HG02610 (cell line): Measurements from ENCODE around the gene AKAP13.
A peak's percentile ranks its signal among the peaks of the same experiment; 100 is the strongest.
"Not testable (repeated sequence)": the region's sequence is repeated elsewhere in the genome, so short reads cannot be mapped to it uniquely, and the experiment has no call there.

Experiments used
- ATAC-seq: cut with Tn5 transposase; IDR thresholded peaks from one replicate; pipeline ENCODE4 v1.9.1; 2021; ENCODE audit warnings: mild to moderate bottlenecking, moderate library complexity; ENCODE audit not compliant: unreplicated experiment

AKAP13 gene

DNA sequence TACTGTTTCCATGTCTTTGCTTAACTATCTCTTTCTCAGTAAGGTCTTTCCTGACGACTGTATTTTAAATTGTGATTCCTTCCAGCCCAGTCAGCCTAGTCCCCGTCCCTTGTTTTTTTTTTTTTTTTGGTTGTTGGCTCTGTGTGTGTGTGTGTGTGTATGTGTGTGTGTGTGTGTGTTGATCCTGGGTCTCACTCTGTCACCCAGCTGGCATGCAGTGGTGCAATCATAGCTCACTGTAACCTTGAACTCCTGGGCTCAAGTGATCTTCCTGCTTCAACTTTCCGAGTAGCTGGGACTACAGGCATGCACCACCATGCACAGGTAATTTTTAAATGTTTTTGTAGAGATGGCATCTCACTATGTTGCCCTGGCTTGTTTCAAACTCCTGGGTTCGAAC, 31.3 kb upstream of the AKAP13 start:
- not testable (repeated sequence) for ATAC-seq

DNA sequence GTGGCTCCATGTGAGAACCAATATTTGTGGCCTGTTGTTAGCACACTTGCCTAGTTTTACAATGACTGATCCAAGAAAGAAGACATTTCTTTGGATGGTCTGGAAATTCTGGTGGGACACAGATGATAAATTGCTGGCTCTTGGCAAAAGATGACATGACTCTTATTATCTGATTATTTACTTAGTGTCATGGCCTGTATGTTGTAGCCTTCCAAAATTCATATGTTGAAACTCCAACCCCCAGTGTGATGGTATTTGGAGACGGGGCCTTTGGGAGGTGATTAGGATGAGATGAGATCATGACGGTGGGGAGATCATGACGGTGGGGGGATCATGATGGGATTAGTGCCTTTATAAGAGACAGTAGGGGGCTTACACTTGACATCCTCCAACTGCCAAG, 30.0 kb upstream of the AKAP13 start:
- ATAC-seq = no peak

DNA sequence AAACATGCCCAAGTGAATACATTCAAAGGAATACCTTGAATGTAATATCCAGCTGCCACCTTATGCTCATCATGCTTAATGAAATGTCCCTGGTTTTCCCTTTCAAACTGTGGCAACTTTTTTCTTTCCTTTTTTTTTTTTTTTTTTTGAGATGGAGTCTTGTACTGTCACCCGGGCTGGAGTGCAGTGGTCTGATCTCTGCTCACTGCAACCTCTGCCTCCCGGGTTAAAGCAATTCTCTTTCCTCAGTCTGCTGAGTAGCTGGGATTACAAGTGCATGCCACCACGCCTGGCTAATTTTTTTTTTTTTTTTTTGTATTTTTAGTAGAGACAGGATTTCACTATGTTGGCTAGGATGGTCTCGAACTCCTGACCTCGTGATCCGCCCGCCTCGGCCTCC, 28.9 kb upstream of the AKAP13 start:
- not testable (repeated sequence) for ATAC-seq

DNA sequence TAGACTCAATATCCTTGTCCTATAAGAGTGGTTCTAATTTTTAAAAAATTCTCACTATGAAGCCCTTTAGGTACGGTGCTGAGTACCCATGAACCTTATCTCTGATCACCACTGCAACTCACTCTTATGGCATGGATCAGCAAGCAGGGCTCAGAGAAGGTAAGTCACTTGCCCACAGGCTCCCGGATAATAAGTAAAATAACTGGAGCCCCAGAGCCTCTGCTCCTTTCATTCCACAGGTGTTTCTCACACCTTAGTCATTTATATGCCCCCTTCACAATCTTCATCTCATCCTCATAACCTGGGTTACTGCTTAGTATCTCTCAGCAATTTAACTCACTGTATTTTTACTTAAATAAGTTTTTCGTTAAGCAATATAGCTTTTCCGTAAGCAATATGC, 28.4 kb upstream of the AKAP13 start:
- no peak for ATAC-seq

DNA sequence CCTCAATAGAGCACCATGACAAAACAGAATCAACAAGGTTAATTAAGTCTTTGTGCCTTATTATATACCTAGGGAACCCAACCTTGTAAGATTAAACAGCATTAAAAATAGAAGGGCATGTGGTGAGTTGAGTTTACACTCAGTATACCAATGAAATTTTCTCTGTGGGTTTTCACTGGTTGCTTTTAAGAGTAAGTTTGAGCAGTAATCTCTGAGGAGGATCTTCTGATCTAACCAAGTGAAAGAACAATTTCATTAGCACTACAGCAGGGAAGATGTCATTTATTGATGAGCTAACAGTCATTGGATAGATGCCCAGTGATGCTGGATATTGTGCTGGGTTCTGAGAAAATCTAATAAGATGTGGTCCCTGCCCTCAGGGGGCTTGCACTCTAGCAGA, 26.9 kb upstream of the AKAP13 start:
- no peak for ATAC-seq

DNA sequence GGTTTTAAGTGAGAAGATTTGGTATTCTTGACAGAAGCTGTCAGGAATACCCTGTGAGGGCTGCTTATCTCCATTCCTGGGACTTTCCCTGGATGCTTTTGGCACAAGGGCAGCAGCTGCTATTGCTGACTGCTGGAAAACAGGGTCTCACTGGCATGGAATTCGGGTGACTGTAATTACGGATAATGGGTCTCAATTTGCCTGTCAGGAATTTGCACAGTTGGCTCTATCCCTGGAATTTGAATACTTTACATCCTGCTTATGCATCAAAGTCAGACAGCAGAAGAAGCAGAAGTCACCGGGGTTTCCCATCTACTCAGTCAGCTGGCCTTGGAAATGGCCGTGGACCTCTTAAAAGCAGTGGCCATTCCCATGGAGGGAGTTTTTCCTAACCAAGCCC, 25.9 kb upstream of the AKAP13 start:
- no peak for ATAC-seq

DNA sequence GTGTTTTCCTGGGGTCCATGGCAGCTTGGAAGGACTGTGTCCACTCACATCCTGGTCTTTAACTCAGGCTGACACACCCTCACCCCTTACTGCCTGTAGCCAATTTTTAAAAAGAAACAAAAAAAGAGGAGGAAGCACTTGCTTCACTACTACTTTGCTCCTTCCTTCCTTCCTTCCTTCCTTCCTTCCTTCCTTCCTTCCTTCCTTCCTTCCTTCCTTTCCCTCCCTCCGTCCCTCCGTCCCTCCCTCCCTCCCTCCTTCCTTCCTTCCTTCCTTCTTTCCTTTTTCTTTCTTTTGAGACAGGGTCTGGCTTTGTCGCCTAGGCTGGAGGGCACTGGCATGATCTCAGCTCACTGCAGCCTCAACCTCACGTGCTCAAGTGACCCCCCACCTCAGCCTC, 25.5 kb upstream of the AKAP13 start:
- no peak for ATAC-seq

DNA sequence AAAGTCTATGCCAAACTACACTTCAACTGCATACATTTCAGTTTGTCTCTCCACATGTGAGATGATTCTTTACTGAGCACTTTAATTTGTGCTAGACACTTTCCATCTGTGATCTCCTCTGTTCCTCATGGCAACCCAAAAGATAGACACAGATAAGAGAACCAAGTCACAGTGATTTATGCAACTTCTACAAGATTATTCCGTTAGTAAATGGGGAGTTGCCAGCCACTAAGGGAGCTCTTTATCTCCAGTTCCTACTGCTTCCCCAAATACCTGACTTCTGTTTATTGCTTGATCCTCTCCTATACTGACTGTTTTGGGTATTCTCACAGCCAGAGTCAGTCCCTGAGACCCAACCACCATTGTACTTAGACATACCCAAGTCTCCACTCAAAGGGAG, 24.1 kb upstream of the AKAP13 start:
- no peak for ATAC-seq

DNA sequence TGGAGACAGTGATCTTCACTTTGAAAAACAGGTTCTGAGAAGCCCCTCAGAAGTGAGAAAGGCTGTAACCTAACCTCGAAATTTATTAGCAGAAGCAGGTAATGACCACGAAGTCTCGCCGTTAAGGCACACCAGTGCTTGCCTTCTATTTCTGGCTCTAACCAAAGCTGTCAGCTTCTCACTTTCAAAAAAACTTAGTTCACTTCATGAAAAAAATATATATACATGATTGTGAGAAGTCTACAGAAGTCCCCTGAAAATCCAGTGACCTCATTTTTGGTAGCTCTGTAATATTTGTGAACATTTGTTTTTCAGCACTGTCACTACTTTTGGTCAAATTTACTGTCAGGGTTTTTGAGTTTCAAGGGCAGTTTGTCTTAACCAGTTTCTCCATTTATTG, 19.1 kb upstream of the AKAP13 start:
- ATAC-seq = peak; percentile 41

DNA sequence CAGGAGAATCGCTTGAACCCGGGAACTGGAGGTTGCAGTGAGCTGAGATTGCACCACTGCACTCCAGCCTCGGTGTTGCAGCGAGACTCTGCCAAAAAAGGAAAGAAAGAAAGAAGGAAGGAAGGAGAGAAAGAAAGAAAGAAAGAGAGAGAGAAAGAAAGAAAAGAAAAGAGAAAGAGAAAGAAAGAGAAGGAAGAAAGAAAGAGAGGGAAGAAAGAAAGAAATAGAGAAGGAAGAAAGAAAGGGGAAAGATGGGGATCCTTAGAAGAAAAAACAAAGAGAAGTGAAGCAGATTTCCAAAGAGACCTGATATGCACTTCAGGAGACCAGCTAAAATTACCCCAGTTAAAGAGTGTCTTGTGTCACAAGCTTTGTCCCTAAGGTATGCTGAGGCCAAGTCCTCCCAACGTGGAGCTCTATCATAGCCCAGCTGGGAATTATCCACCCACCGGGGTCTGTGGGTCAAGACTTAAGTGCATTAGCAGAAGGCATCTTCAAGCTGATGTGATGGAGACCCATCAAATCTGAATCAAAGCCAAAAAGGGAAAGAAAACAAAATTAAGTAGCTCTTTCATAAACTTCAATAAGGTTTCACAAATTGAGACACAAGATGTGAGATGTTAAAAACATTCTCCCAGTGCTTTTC, 17.8 kb upstream of the AKAP13 start:
- no peak for ATAC-seq

DNA sequence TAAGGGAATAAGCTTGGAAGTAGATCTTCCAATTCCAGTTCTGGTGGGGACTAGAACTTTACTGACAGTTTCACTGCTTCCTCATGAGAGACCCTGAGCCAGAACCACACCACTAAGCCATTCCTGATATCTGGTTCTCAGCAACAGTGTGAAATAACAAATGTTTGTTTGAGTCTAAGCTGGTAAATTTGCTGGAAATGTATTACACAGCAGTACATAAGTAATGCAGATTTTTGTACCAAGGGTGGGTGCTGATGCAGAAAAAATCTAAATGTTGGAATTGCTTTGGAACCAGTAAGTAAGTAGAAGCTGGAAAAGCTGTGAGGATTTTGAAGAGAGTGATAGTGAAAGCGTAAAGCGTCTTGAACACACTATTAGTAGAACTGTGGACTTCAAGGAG, 14.4 kb upstream of the AKAP13 start:
- ATAC-seq = no peak

DNA sequence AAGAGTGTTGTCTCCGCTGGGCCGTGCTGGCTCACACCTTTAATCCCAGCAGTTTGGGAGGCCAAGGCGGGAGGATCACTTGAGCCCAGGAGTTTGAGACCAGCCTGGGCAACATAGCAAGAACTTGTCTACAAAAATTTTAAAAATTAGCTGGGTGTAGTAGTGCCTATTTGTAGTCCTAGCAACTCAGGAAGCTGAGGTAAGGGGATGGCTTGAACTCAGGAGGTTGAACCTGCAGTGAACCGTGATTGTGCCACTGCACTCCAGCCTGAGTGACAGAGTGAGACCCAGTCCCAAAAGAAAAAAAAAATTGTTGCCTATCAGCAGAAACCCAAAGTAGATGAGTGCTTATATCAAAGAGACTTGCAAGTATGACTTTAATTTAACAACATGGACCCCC, 12.7 kb upstream of the AKAP13 start:
- no peak for ATAC-seq

DNA sequence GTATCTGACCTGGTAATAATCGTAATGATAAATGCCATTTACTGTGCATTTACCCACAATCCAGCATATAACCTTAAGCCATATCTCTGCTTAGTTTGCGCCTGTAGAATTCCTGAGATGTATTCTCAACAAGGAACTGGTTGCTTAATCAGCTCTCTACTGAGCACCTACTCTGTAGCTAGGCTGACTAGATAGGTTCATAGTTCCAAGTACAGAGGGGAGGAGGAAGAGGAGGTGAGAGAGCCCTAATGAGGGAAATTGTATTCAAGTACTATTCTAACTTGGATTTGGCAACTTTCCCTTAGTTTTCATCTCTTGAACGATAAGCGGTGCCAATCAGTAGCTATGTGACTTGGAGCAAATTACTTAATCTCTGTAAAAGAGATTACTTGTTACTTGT, 5.6 kb upstream of the AKAP13 start:
- ATAC-seq = no peak

DNA sequence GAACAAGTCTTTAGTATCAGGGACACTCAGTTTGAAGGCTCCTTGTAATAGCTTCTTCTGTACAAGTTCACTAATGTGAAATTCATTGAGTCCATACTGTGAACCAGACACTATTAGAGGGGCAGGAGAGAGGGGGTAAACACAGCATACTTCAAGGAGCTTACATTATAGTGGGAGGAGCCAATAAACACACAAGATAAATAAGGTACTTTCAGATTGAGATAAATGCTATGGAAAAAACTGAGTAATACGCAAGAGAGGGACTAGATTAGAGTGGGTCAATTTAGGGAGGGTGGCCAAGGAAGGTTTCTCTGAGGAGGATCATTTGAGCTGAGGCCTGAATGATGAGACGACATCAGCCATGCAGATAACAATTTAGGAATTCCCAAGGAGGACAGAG, 3.1 kb upstream of the AKAP13 start:
- ATAC-seq = no peak

DNA sequence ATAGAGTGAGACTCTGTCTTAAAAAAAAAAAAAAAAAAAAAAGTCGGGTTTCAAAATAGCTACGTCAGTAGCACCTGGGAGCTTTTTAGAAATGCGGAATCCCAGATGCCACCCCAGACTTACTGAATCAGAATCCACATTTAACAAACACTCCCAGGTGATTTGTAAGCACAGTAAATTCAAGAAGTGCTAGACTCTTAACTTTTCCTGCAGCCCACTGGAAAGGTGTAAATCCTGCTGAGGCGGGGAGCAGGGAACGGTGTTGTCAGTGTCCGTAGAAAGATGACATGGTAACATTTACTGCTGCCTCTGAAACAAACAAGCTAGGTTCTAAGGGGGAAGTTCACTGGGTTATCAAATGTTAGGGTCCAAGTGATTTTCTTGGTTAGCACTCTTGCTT, 2.4 kb upstream of the AKAP13 start:
- no peak for ATAC-seq

DNA sequence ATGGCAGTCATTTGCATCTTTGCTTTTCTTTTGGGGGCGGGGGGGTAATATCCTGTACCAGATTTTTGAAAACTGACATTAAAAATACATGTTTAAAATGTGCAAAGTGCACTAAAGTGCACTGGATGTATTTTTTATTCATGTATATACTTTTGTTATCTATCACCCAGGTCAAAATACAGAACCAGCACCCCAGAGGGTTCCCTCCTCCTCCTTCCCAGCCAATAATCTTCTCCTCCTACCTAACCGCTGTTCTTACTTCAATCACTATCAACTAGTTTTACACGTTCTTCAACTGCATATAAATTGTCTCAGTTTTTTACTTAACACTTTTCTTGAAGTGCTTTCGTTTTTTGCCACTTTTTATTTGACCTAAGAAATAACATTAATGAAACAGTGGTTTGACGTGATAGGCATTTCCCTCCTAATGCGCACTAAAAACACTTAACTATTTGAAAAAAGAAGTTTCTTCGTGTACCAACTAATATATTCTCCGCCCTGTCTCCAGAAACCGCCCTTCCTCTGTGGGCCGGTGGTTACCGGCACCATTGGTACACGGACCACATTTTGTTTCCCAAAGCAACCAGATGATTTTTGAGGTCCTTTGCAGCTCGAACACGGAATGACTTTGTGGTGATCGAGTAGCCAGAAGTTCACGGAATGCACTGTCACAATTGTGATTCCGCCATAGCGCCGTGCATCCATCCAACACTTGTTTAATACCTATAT, 836 bp upstream of the AKAP13 start:
- no peak for ATAC-seq

DNA sequence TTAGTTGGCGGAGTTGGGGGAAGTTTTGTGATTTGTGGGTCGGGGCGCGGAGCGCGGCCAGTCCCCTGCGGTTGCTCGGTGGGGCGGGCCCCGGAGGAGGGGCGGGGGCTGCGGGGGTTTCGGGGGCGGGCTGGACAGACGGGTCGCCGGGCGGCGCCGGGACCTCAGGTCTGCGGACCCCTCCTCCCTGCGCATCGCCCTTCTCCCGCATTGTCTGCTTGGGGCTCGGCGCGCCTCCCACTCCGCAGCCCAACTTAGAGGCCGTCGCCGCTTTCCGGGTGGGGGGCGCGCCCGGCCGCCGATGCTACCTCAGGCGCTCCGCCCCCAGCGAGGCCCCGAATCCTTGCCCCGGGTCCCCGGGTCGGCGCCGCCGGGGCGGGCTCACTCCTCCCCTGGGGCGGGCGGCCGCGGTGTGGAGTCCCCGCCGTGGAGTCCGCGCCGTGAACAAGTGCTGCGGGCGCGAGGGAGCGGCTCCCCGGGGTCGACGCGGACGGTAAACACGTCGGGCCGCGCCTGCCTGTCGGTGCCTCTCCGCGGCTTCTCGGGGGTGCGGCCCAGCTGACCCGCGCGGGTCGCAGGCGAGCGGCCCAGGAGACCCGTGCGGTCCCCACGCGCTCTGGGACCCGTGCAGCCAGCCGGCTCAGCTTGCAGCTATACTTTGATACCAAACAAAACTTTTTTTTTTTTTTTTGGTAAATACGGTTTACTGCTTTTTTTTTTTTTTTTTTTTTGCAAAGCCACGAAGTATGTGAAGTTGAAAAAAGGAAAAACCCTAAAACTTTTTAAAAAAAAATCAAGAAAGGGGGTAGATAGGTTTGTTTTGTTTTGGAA, 624 bp downstream of the AKAP13 start:
- ATAC-seq = peak; percentile 25

DNA sequence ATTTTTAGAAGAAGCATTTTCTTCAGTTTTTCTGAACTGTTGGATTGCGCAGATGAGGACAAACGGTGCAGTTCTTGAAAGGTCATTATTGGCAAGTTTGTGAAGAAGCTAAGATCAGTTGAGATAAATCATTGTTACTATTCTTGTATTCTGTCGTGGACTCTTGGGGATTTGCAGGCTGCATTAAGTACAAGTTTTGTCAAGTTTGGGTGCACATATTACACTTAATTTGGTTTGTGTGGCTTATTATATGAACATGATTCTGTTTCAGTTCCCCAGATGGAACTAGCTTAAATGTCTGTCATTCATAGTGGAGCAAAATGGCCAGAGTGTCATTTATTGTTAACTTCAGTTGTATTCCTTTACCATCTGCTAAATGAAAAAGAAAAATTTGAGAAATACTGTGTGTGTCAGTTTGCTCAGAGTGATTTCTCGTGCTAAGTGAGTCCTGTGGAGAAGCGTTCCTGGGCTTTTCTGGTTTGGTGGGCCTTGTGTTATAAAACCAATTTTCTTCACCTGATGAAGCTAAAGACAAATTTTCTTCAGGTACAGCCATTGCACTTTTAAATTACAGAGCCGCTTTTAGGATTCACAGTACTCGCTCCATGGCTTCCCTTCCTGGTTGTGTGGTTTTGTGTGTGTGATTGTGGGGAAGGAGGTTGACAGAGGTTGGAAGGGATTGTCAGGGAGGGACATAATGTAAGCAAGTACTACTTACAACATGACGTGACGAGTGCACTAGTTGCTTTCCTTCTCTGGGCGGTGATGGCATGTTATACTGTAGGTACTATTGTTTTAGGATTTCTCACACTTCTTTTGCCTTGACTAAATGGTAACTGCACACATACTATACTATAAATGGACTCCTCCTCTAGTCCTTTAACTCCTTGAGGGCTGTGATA, 1.7 kb downstream of the AKAP13 start:
- no peak for ATAC-seq

DNA sequence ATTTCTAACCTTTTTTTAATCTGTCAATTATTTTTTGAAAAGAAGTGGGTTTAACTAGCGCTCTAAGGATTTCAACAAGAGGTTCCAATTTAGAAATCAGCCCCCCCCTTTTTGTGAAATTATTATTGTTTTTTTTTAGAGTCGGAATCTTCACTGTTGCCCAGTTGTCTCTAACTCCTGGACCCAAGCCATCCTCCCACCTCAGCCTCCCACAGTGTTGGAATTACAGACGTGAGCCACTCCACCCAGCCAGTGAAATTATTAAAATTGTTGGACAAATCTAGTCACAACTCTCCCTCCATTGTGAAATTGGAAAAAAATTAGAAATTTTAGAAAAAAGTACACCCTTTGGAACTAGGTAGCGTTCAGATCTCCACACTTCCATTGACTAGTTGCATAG, 2.5 kb downstream of the AKAP13 start:
- ATAC-seq = no peak

DNA sequence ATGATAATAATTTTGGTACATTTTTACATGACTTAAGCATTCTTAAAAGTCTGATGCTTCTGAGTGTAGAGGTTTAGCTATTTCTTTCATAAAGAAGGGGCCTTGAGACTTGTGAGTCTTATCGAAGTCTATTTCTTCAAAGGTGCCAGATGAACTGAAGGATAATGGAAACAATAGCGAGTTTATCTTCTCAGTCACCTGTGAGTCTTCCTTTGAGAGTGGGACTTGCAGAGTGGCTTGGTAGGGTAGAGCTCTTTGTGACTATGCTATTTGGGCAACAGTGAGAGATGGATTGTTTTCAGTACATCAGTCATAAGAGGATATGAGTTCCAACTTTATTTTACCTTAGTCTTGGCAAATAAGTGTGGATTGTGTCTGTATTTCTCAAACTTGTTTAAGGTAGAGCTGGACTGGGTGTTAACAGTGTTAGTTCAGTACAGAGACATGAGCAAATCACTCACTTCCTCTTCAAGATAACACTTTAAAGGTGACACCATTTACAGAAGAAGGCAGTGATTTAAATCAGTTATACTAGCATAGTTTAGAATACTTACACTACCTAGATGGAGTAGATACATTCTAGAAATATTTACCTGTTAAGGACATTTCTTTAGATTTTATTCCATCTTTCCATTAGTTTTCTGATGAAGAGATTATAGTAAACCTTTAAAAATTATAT, 3.2 kb downstream of the AKAP13 start:
- ATAC-seq = no peak
